HCT116 (cell line): ENCODE results near the gene UCHL3. TPM values are rescaled to one million over a fixed set of nuclear protein-coding genes. Genes with fewer than 3 reads are reported as not detected.

Experiments used
- ATAC-seq: fragments of 200-7000 bp; cut with Tn5 transposase; 2 replicates; pipeline ENCODE4 v1.9.1; 2020; ENCODE audit warnings: mild to moderate bottlenecking, moderate library complexity
- BruUV-seq: library from RNA; stranded (reverse); fragments of 400-500 nt; replicated peaks from 2 replicates; lab custom pipeline; 2021; lab: Mats Ljungman, UMichigan
- CTCF ChIA-PET: fragments of 300-600 bp; sonication (Branson Sonifier 250); formaldehyde crosslinking; loops from one replicate; lab custom pipeline; 2021; ENCODE audit warnings: antibody characterized with exemption; lab: Charles Lee
- POLR2A ChIA-PET: fragments of 300-600, 350-600 bp; sonication (Branson Sonifier 250); formaldehyde crosslinking; loops from one replicate; lab custom pipeline; 2021; ENCODE audit warnings: antibody characterized with exemption; lab: Charles Lee
- RAD21 ChIA-PET, 2 experiments: fragments of 300-600 bp; sonication (Branson Sonifier 250); formaldehyde crosslinking; loops; one replicate each; lab custom pipeline; 2023; ENCODE audit warnings: low total read pairs in 2 of 2; ENCODE audit not compliant: uncharacterized antibody in 2 of 2, unreplicated experiment in 2 of 2, low non-redundant PET in 1 of 2; lab: Charles Lee
- DNase-seq: peaks from one replicate; pipeline ENCODE4 v3.0.0-alpha.2; 2010; ENCODE audit warnings: low read depth, low spot score
- H2AFZ ChIP-seq: fragments of 200-600 bp; shearing (Covaris generic), sonication (generic); 2 replicates; pipeline ENCODE4 v1.6.1; 2017; ENCODE audit warnings: low read depth, mixed run types, mixed read lengths, antibody characterized with exemption, low read length; ENCODE audit not compliant: poor library complexity, severe bottlenecking
- H3K27ac ChIP-seq: 2 replicates; pipeline ENCODE4 v1.5.1; 2012; ENCODE audit warnings: low read depth, low read length
- H3K27me3 ChIP-seq: fragments of 200-600 bp; sonication (generic); 2 replicates; pipeline ENCODE4 v1.6.1; 2016; ENCODE audit warnings: mixed run types, low read length, mixed read lengths; ENCODE audit not compliant: insufficient read depth
- H3K36me3 ChIP-seq, 2 experiments: fragments of 200-500 bp in 1 of 2; fragments of 200-600 bp in 1 of 2; sonication (Bioruptor generic) in 1 of 2; sonication (generic) in 1 of 2; 2 replicates each; pipeline versions ENCODE4 v1.5.1 to v1.6.1; 2014 to 2016; ENCODE audit warnings: low read length in 2 of 2, inconsistent platforms in 1 of 2, mixed read lengths in 1 of 2, mixed run types in 1 of 2; ENCODE audit not compliant: insufficient read depth in 2 of 2, control insufficient read depth in 1 of 2
- H3K4me1 ChIP-seq, 2 experiments: fragments of 200-600 bp in 1 of 2; sonication (generic) in 1 of 2; 2 replicates each; pipeline versions ENCODE4 v1.5.1 to v1.6.1; 2012 to 2017; ENCODE audit warnings: low read length in 2 of 2, inconsistent platforms in 1 of 2, mild to moderate bottlenecking in 1 of 2, mixed read lengths in 1 of 2, mixed run types in 1 of 2, moderate library complexity in 1 of 2; ENCODE audit not compliant: insufficient read depth in 2 of 2, control insufficient read depth in 1 of 2
- H3K4me2 ChIP-seq: fragments of 200-600 bp; sonication (generic); 2 replicates; pipeline ENCODE4 v1.6.1; 2017; ENCODE audit warnings: mixed run types, low read length, mixed read lengths
- H3K4me3 ChIP-seq, 2 experiments: fragments of 200-600 bp in 1 of 2; sonication (generic) in 1 of 2; replicated peaks in 1 of 2; 2 replicates each; pipeline ENCODE4 v1.5.1; 2011 to 2016; ENCODE audit warnings: low read length in 2 of 2, control low read depth in 1 of 2, low read depth in 1 of 2, mild to moderate bottlenecking in 1 of 2, mixed read lengths in 1 of 2, mixed run types in 1 of 2
- H3K79me2 ChIP-seq: fragments of 200-600 bp; sonication (generic); 2 replicates; pipeline ENCODE4 v1.6.1; 2017; ENCODE audit warnings: mild to moderate bottlenecking, mixed run types, low read length, moderate library complexity, mixed read lengths; ENCODE audit not compliant: insufficient read depth
- H3K9ac ChIP-seq: fragments of 200-600 bp; sonication (generic); 2 replicates; pipeline ENCODE4 v1.6.1; 2016; ENCODE audit warnings: low read length, mixed read lengths
- H3K9me2 ChIP-seq: fragments of 200-600 bp; sonication (generic), shearing (Covaris generic); 2 replicates; pipeline ENCODE4 v1.6.1; 2017; ENCODE audit warnings: mixed run types, mild to moderate bottlenecking, moderate library complexity; ENCODE audit not compliant: insufficient read depth
- H3K9me3 ChIP-seq, 2 experiments: fragments of 200-500 bp in 1 of 2; fragments of 200-600 bp in 1 of 2; sonication (Bioruptor generic) in 1 of 2; sonication (generic) in 1 of 2; 2 replicates each; pipeline ENCODE4 v1.6.1; 2014 to 2017; ENCODE audit warnings: low read length in 2 of 2, mixed read lengths in 2 of 2, inconsistent platforms in 1 of 2, low read depth in 1 of 2, mild to moderate bottlenecking in 1 of 2, mixed run types in 1 of 2, moderate library complexity in 1 of 2; ENCODE audit not compliant: control insufficient read depth in 1 of 2, insufficient read depth in 1 of 2
- H4K20me1 ChIP-seq: fragments of 200-600 bp; sonication (generic), shearing (Covaris generic); 2 replicates; pipeline ENCODE4 v1.6.1; 2017; ENCODE audit warnings: mixed run types, mild to moderate bottlenecking, moderate library complexity; ENCODE audit not compliant: insufficient read depth
- ATF3 ChIP-seq: IDR thresholded peaks from 2 replicates; pipeline ENCODE4 v1.6.1; 2012
- CEBPB ChIP-seq: IDR thresholded peaks from 2 replicates; pipeline ENCODE4 v1.6.1; 2012; ENCODE audit warnings: low read depth
- CTCF ChIP-seq, 3 experiments: fragments of 200-600 bp in 1 of 3; sonication (generic) in 1 of 3; IDR thresholded peaks in 2 of 3; conservative IDR thresholded peaks in 1 of 3; 2 replicates each; pipeline ENCODE4 v1.5.1; 2012 to 2017; ENCODE audit warnings: low read depth in 2 of 3, low read length in 2 of 3, antibody characterized with exemption in 1 of 3, borderline replicate concordance in 1 of 3, control low read depth in 1 of 3, mild to moderate bottlenecking in 1 of 3, mixed read lengths in 1 of 3, mixed run types in 1 of 3, moderate library complexity in 1 of 3; ENCODE audit not compliant: insufficient read depth in 1 of 3
- ELF1 ChIP-seq: IDR thresholded peaks from 2 replicates; pipeline ENCODE4 v1.6.1; 2012; ENCODE audit warnings: low read depth, borderline replicate concordance
- EZH2 ChIP-seq: fragments of 200-600 bp; sonication (generic); IDR thresholded peaks from 2 replicates; pipeline ENCODE4 v1.6.1; 2017; ENCODE audit warnings: antibody characterized with exemption, mixed run types
- FOSL1 ChIP-seq: IDR thresholded peaks from 2 replicates; pipeline ENCODE4 v1.6.1; 2012; ENCODE audit warnings: low read depth
- POLR2A ChIP-seq: IDR thresholded peaks from 2 replicates; pipeline ENCODE4 v1.7.0; 2011; ENCODE audit warnings: borderline replicate concordance; ENCODE audit not compliant: insufficient read depth, insufficient read length; ENCODE audit errors: extremely low read depth
- POLR2AphosphoS5 ChIP-seq: IDR thresholded peaks from 2 replicates; pipeline ENCODE4 v1.6.1; 2011; ENCODE audit warnings: mild to moderate bottlenecking, low read depth, low read length, moderate library complexity
- RAD21 ChIP-seq: IDR thresholded peaks from 2 replicates; pipeline ENCODE4 v1.6.1; 2012; ENCODE audit warnings: low read depth, mild to moderate bottlenecking
- SIN3A ChIP-seq: IDR thresholded peaks from 2 replicates; pipeline ENCODE4 v1.6.1; 2012; ENCODE audit warnings: low read depth
- SP1 ChIP-seq: IDR thresholded peaks from 2 replicates; pipeline ENCODE4 v1.6.1; 2012; ENCODE audit warnings: low read depth
- SRF ChIP-seq: IDR thresholded peaks from 2 replicates; pipeline ENCODE4 v1.6.1; 2012; ENCODE audit warnings: low read depth
- TCF7L2 ChIP-seq: IDR thresholded peaks from 2 replicates; pipeline ENCODE4 v1.7.0; 2011; ENCODE audit warnings: borderline replicate concordance, inconsistent platforms; ENCODE audit not compliant: insufficient read depth, insufficient read length; ENCODE audit errors: extremely low read depth
- YY1 ChIP-seq: IDR thresholded peaks from 2 replicates; pipeline ENCODE4 v1.6.1; 2011; ENCODE audit warnings: low read length, low read depth, moderate library complexity, mild to moderate bottlenecking; ENCODE audit not compliant: insufficient replicate concordance; ENCODE audit errors: extremely low read depth
- ZBTB33 ChIP-seq: IDR thresholded peaks from 2 replicates; pipeline ENCODE4 v1.6.1; 2011; ENCODE audit warnings: mild to moderate bottlenecking, low read length, moderate library complexity; ENCODE audit not compliant: insufficient replicate concordance; ENCODE audit errors: extremely low read depth
- ZFX ChIP-seq: fragments of 450-650 bp; IDR thresholded peaks from 2 replicates; pipeline ENCODE4 v1.6.1; 2017
- intact Hi-C: fragments of 100-400 bp; cut with micrococcal nuclease; formaldehyde crosslinking; loops from 2 replicates; pipeline ENCODE4 v1.10.0; 2022
- total RNA-seq: library from RNA; stranded (reverse); gene quantifications from one replicate; pipeline ENCODE4 v1.2.1, GENCODE V29; 2021; ENCODE audit not compliant: unreplicated experiment

The UCHL3 gene
- total RNA-seq, 1 experiment from 2014 or later, result 32.4 TPM

- TF ChIP-seq ELF1 (no peak), RAD21 (no peak), SRF (no peak), POLR2AphosphoS5 (no peak), SP1 (no peak), ATF3 (no peak), TCF7L2 (no peak), POLR2A (no peak), FOSL1 (no peak), SIN3A (no peak), ZFX (no peak), EZH2 (no peak), YY1 (no peak), CTCF (IDR thresholded peaks at IDR 0.05 in 2 of 3, conservative IDR thresholded peaks at IDR 0.05 in 1 of 3; ENCODE audit: borderline replicate concordance in 1 of 3, insufficient read depth in 1 of 3, low read depth in 2 of 3, low read length in 2 of 3) (no peak), ZBTB33 (no peak), CEBPB (no peak)
- H3K4me1 ChIP-seq, result no peaks in the 10 kb centered on the region
- H3K27me3 ChIP-seq, result no peaks in the 10 kb centered on the region
- intact Hi-C loops, result no loop called here
- H2AFZ ChIP-seq, result no peak overlapping the region
- ATAC-seq (no peak), DNase-seq (no peak)
- H3K36me3 ChIP-seq, result no peaks in the 10 kb centered on the region
- H3K27ac ChIP-seq, result no peak overlapping the region
- BruUV-seq, result no TSS peak
- no peak overlapping the region for H3K4me3 ChIP-seq
- RAD21 ChIA-PET, result no interaction called here
- H3K9me2 ChIP-seq, result no peaks in the 10 kb centered on the region
- H3K9me3 ChIP-seq, result no peaks in the 10 kb centered on the region; a peak in 1 of 4 replicates
- POLR2A ChIA-PET, result no interaction called here
- CTCF ChIA-PET, result no interaction called here
- H4K20me1 ChIP-seq, result no peaks in the 10 kb centered on the region
- H3K79me2 ChIP-seq, result no peaks in the 10 kb centered on the region
- H3K4me2 ChIP-seq, result no peak overlapping the region
- H3K9ac ChIP-seq, result no peak overlapping the region
Observed at GRCh38 chr13:75587679-75588078, 38.1 kb downstream of the UCHL3 start.
